C4-2B (cell line): ENCODE data around the gene RRH.
"Not testable (repeated sequence)": the region's sequence is repeated elsewhere in the genome, so short reads cannot be mapped to it uniquely, and the experiment has no call there.

ENCODE experiments used
- H3K27ac ChIP-seq: fragments of 450-650 bp; 2 replicates; pipeline ENCODE4 v1.5.1; 2017
- ZFX ChIP-seq: fragments of 450-650 bp; IDR thresholded peaks from 2 replicates; pipeline ENCODE4 v1.6.1; 2017
- TF ChIP-seq, protein P1 (sequence below): fragments of 450-650 bp; conservative IDR thresholded peaks from 2 replicates; pipeline ENCODE4 v1.5.1; 2017; ENCODE audit warnings: mild to moderate bottlenecking

Gene RRH

DNA sequence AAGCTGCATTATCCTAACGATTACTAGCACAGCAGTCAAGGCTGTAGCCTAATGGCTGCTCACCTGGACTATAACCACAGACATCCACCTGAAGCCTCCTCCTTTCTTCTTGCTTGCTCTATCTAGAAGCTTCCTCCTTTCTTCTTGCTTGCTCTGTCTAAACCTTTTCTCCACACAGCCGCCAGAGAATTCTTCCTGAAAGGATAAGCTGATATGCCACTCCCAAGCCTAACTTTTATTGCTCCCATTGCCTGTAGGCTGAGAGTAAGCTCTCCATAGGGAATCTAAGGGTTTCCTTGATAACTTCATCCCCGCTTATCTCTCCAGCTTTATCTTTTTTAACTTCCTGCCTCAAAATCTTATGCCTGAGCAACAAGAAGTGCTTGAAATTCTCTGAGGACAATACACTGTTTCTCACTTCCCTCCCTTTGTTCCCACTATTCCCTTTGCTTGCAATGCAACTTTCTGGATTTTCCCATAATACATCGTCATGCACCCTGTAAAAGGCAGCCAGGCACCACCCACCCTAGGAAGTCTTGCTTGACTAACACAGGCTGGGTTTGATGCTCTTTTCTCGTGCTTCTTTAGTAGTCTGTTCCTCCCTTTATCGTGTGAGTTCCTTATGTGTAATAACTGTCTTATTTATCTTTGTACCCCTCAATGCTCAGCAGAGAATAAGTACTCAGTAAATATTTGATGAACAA is 18.8 kb downstream of the RRH start:
- H3K27ac ChIP-seq = no peak overlapping the region
- no peak for TF ChIP-seq ZFX
- TF ChIP-seq, protein P1, sequence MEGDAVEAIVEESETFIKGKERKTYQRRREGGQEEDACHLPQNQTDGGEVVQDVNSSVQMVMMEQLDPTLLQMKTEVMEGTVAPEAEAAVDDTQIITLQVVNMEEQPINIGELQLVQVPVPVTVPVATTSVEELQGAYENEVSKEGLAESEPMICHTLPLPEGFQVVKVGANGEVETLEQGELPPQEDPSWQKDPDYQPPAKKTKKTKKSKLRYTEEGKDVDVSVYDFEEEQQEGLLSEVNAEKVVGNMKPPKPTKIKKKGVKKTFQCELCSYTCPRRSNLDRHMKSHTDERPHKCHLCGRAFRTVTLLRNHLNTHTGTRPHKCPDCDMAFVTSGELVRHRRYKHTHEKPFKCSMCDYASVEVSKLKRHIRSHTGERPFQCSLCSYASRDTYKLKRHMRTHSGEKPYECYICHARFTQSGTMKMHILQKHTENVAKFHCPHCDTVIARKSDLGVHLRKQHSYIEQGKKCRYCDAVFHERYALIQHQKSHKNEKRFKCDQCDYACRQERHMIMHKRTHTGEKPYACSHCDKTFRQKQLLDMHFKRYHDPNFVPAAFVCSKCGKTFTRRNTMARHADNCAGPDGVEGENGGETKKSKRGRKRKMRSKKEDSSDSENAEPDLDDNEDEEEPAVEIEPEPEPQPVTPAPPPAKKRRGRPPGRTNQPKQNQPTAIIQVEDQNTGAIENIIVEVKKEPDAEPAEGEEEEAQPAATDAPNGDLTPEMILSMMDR = no peak

DNA sequence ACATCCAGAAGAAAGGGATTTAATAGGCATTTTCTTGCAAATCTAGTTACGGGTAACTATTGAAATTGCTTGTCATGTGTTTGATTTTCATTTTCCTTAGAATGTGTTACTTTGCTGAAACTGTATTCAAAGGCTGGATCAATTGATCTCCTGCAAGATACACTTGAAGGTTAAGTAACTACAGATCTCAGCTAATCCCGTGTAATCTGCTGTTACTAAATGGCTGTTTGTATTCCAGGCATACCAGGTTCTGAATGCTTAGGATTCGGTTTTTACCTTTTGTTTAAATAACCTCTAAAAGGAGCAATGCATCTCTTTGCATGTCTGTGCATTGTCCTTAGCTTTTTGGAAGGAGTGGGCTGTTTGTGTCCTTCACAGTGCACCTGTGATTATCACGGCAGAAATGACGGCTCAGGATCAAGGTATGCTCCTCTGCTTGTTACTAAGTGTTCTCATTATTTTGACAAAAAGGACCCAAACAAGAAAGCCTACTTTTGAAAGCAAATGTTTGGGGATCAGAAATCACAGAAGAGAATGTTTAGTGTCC is 20.2 kb downstream of the RRH start, which contains the start of gene LRIT3:
Gene LRIT3 (plus strand): TSS at position 212 of the 547 bp plus-strand sequence. CDS start 95 bp downstream, at position 307.
- H3K27ac ChIP-seq = no peak within 1 kb of the TSS
- TF ChIP-seq, protein P1 = no peak
- TF ChIP-seq ZFX = no peak

DNA sequence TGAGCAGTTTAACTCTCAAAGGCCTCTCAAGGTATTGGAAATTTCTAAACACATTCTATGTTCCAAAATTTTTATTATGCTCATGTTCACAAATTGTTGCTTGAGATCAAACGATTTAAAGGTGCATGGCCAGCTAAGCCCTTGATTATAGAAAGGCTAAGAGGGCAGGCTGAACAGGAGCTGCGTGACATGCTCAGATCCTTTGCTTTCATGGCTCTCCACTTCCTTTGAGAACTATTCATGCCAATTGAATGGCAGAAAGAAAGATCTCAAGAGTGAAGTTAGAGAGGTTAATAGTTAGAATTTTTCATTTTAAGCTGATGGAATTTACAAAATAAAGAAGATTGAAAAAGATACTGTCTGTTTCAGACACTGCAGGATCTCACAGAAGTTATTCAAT is 20.7 kb downstream of the RRH start:
- H3K27ac ChIP-seq = no peak overlapping the region
- no peak for TF ChIP-seq ZFX
- TF ChIP-seq, protein P1 = no peak

DNA sequence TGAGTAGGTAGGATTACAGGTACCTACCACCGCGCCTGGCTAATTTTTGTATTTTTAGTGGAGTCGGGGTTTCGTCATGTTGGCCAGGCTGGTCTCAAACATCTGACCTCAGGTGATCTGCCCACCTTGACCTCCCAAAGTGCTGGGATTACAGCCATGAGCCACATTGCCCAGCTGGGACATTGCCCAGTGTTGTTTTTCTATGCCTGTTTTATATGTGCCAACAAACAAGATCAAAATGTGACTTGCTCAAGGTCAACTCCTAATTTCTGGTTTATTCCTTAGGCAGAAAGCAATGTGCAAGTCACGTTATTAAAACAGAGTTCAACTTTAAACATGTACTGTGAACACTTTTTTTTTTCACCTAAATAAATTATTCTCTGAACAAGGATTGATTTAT is 22.8 kb downstream of the RRH start:
- no peak overlapping the region for H3K27ac ChIP-seq
- TF ChIP-seq, protein P1 = no peak
- no peak for TF ChIP-seq ZFX

DNA sequence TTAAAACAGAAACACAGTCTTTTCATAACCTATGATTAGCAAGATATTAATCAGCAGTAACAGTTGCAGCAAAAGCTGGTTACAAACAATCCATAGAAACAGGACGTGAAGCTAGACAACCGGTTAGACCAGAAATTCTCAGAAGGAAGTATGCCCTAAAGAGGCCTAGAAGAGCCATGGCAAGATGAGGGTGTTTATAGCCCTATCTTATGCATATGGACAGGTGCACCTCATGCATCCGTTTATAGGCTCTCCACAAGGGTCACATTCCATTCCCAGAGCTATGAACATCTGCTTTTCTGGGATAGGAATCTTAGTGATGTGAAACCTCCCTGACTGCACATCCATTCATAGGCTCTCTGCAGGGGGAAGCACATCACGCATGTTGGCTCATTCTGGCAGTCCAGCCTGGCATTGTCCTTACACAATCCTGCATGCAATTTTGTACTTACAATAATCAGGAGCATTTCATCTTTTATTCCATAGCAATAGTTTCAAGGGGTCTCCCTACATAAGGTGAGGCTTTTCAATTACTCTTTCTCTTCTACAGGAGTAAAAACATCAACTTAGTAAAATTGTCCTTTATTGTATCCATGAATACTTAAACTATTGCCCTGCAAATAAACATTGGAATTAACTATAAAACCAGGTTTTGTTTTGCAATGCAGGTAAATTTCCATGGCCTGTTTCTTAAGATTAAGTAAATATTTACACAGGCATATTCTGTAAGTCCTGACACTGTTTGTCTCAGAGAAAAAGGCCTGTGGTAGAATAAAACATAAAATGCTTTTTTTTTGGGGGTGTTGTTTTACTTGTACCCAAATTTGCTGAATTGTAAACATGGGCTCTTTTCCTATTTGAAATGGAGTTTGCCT is 31.9 kb downstream of the RRH start:
- H3K27ac ChIP-seq = not testable (repeated sequence)

DNA sequence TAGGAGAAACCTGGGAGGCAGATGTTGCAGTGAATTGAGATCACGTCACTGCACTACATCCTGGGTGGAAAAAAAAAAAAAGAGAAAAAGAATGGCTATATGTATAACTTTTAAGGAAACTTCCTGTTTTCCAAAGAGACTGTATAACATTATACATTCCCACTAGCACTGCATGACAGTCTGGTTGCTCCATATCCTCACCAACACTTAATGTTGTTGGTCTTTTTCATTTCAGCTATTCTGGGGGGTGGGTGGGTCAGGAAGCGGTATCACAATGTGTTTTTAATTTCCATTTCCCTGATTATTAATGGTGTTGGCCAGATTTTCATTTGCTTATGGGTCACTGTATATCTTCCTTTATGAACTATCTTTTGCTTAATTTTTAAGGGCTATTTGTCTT is 33.5 kb downstream of the RRH start:
- no peak for TF ChIP-seq ZFX
- TF ChIP-seq, protein P1 = no peak
- no peak overlapping the region for H3K27ac ChIP-seq

DNA sequence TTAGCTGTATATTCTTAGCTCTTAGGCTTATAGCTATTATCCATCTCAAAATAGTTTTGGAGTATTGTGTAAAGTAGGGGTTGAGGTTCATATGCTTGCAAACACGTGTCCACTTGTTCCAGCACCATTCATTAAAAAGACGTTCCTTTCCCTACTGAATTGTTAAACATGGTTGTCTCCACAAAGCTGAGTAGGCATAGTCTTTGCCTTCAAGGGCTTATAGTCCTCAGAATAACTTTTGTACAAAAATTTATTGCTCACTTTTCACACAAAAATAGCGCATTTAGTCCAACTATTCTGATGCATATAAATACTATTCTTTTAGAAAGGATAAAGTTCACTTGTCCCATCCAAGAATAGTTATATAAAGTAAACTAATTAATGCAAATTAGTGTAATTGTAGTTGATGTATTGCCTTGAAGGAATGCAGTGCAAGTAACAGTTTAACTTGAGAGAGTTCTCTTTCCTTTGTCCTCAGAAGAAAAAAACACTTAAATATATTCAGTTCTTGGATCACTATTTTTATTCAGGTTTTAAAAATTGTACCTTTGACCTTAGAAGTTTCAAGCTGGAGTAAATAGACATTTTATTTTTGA is 34.2 kb downstream of the RRH start:
- TF ChIP-seq, protein P1 = no peak
- no peak for TF ChIP-seq ZFX
- no peak overlapping the region for H3K27ac ChIP-seq
